PFSK-1 (cell line): ENCODE results near the gene SLC39A5.

ENCODE experiments used
- FOXP2 ChIP-seq: optimal IDR thresholded peaks from 2 replicates; pipeline ENCODE3; 2011; ENCODE audit warnings: borderline replicate concordance, control low read depth, inconsistent platforms; ENCODE audit not compliant: insufficient read depth; ENCODE audit errors: extremely low read length, extremely low read depth
- POLR2AphosphoS5 ChIP-seq: IDR thresholded peaks from 2 replicates; pipeline ENCODE4 v1.6.1; 2012; ENCODE audit warnings: low read depth, mild to moderate bottlenecking, control low read depth, low read length, moderate library complexity
- SIN3A ChIP-seq: IDR thresholded peaks from 2 replicates; pipeline ENCODE4 v1.6.1; 2012; ENCODE audit warnings: mild to moderate bottlenecking, low read length, moderate library complexity, borderline replicate concordance; ENCODE audit not compliant: insufficient read depth
- TAF1 ChIP-seq: IDR thresholded peaks from 2 replicates; pipeline ENCODE4 v1.6.1; 2012; ENCODE audit warnings: low read length, control low read depth, borderline replicate concordance; ENCODE audit not compliant: insufficient read depth
- TF ChIP-seq, protein P1 (sequence below), 2 experiments: IDR thresholded peaks; 2 replicates each; pipeline versions ENCODE4 v1.6.1 to v1.8.0; 2011 to 2012; ENCODE audit warnings: low read depth in 2 of 2, low read length in 2 of 2, control low read depth in 1 of 2, inconsistent platforms in 1 of 2, mild to moderate bottlenecking in 1 of 2, moderate library complexity in 1 of 2; ENCODE audit not compliant: insufficient read depth in 1 of 2

DNA sequence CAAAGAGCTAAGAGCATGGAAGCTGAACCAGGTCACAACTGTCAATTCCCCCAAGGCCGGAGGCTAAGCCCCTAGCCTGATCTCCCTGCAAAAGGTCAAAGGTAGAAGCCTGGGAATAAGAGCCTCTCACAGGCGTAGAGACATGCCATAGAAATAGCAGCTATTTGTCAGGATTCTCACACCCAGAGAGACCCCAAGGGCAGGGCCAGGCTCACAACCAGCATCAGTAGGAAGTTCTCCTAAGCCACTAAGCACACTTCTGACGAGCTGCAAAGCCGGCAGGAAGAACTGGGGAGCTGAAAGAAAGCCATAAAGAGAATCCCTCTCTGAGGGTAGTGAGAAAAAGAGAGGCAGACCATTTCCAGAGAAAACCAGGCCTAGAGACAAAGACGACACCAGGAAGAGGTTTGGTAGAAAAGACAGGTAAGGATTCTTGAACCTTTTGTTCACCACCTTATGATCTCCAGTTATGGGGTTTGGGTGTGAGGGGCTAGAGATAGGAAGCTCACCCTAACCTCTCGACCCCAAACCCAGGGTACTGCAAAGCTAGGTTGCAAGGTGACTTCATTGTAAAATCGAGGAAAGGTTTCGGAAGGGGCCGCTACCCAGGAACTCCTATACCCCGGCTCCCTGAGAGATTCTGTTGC lies 41.6 kb upstream of the SLC39A5 start:
- TF ChIP-seq TAF1 = no peak
- no peak for TF ChIP-seq POLR2AphosphoS5
- TF ChIP-seq, protein P1, sequence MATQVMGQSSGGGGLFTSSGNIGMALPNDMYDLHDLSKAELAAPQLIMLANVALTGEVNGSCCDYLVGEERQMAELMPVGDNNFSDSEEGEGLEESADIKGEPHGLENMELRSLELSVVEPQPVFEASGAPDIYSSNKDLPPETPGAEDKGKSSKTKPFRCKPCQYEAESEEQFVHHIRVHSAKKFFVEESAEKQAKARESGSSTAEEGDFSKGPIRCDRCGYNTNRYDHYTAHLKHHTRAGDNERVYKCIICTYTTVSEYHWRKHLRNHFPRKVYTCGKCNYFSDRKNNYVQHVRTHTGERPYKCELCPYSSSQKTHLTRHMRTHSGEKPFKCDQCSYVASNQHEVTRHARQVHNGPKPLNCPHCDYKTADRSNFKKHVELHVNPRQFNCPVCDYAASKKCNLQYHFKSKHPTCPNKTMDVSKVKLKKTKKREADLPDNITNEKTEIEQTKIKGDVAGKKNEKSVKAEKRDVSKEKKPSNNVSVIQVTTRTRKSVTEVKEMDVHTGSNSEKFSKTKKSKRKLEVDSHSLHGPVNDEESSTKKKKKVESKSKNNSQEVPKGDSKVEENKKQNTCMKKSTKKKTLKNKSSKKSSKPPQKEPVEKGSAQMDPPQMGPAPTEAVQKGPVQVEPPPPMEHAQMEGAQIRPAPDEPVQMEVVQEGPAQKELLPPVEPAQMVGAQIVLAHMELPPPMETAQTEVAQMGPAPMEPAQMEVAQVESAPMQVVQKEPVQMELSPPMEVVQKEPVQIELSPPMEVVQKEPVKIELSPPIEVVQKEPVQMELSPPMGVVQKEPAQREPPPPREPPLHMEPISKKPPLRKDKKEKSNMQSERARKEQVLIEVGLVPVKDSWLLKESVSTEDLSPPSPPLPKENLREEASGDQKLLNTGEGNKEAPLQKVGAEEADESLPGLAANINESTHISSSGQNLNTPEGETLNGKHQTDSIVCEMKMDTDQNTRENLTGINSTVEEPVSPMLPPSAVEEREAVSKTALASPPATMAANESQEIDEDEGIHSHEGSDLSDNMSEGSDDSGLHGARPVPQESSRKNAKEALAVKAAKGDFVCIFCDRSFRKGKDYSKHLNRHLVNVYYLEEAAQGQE (IDR thresholded peaks at IDR 0.05; ENCODE audit: insufficient read depth in 1 of 2, low read depth in 2 of 2, low read length in 2 of 2) = no peak
- no peak for TF ChIP-seq SIN3A
- no peak for TF ChIP-seq FOXP2
